ENCODE measurements around the gene GATD1.

The GATD1 gene

DNA sequence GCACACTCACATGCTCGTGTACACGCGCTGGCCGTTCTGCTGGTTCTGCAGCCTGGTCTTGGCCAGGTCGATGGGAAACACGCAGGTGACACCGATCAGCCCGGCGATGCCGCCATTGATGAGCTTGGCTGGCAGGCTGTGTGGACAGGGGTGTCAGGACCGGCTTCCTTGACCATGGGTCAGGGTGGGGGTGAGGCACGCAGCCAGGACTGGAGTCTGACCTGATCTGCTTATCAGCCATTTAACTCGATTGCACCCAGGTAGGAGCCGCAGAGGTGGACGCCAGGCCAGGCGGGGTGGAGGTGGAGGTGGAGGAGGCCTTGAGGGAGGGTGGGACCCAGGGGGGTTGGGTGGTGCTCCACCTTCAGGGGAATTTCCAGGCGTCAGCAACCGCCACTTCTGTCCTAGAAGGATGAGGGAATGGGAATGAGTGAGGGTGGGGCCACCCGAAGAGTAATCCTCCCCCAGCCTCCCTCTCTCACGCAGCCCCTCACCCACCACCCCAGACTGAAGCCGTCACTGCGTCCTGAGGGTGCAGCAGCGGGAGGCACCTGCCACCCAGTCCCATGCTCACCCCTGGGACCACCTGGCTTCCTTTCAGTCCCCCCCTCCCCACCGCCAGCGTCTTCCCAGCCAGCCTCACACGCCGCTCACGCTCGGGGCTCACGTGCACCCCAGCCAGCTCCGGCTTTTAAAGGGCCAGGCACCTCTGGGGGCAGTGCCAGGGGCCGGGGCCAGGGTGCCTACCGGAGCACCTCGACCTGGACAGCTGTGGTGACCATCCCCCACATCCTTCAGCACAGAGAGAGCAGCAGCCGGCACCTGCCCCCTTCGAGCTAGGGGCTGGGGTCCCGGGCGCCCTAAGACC lies 17.7 kb upstream of the GATD1 start:
- Histone ChIP-seq H3K4me3 (peak overlapping the region; percentile 63 to 92 (median 86); a peak in 19 of 20 replicates), H4K20me1 (peaks cover 0 to 85% (median 64%) of the 10 kb centered on the region in 11 experiments; a peak in 18 of 22 replicates)

DNA sequence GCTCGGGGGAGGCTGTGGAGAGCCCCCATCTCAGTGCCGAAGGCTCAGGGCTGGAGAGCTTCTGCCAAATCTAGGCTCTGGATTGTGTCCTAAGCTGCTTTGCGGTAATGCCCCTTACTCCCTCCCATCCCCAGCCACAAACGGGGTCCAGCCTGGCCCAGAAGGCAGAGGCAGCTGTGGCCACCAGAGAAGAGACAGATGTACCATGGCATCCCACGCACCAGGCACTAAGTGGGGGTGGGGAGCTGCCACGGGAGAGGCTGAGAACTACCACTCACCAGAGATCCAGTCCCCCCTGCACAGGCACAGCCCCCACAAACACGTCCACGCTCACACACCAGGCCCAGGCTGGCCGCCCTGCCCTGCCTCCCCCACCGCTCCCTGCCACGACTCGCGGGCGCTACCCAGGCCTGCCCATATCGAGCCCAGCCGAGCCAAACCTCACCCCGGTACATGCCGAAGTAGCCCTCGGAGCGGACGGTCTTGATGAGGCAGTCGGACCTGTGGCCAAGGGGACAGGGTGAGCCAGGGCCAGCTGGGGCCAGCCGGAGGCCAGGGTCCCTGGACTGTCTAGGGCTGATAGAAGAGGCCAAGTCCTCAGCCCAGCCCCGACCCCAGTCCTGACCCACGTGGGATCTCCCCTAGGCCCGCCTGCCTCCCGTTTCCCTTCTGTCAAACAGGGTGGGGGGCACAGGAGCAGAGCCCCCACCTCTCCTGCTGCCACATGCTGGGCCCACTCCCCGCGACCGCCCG lies 16.9 kb upstream of the GATD1 start:
- peaks cover 14 to 46% (median 37%) of the 10 kb centered on the region in 11 experiments; a peak in 21 of 22 replicates for H3K36me3 ChIP-seq
- peaks cover 24 to 48% (median 39%) of the 10 kb centered on the region in 10 experiments for H3K4me1 ChIP-seq
- peaks cover 0 to 80% (median 64%) of the 10 kb centered on the region in 11 experiments; a peak in 18 of 22 replicates for H4K20me1 ChIP-seq
- H3K9ac ChIP-seq, result peak overlapping the region in 6 of 11 experiments; percentile 24 to 93 (median 61); a peak in 7 of 22 replicates
- peak overlapping the region in 8 of 11 experiments; percentile 99 to 100 (median 100); a peak in 7 of 22 replicates for H3K4me2 ChIP-seq
- H3K4me3 ChIP-seq, result no peak overlapping the region
- H3K27me3 ChIP-seq, result no peaks in the 10 kb centered on the region
- H3K27ac ChIP-seq, result no peak overlapping the region
- TF ChIP-seq Cebpa-rat (IDR thresholded peaks at IDR 0.05), result no peak
- H3K9me3 ChIP-seq (replicated peaks in 1 of 11), result no peaks in the 10 kb centered on the region

More for the DNA sequence above, 17.7 kb upstream of the GATD1 start:
- Histone ChIP-seq H3K4me2 (peak overlapping the region; percentile 99 to 100 (median 100)), H3K36me3 (peaks cover 21 to 54% (median 45%) of the 10 kb centered on the region in 11 experiments; a peak in 21 of 22 replicates), H3K4me1 (peaks cover 19 to 43% (median 35%) of the 10 kb centered on the region in 10 experiments), H3K9me3 (replicated peaks in 1 of 11) (no peaks in the 10 kb centered on the region), H3K9ac (peak overlapping the region; percentile 74 to 93 (median 84); a peak in 20 of 22 replicates), H3K27me3 (no peaks in the 10 kb centered on the region), H3K27ac (peak overlapping the region in 8 of 11 experiments; percentile 38 to 79 (median 73); a peak in 9 of 22 replicates)
- no peak for TF ChIP-seq Cebpa-rat (IDR thresholded peaks at IDR 0.05)

DNA sequence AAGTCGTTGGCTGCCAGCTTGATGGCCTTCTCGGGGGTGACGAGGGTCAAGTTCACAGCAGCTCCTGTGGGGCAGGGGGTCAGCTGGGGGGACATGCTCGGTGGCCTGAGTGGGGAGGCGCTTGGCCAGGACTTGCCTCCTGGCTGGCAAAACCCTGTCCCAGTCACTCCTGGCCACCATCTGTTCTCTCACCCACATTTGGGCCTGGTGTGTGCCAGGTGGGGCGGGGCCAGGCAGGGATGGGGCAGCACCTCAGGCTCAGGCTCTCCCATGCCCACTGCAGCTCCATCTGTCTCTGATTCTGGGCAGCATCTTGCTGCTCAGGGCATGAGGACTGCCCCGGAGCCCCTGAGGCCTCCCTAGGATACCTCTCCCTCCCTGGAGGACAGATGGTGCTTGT lies 16.3 kb upstream of the GATD1 start:
- Histone ChIP-seq H3K4me1 (peaks cover 25 to 51% (median 43%) of the 10 kb centered on the region in 10 experiments), H3K27me3 (no peaks in the 10 kb centered on the region), H3K9me3 (replicated peaks in 1 of 11) (no peaks in the 10 kb centered on the region), H3K36me3 (peaks cover 13 to 42% (median 35%) of the 10 kb centered on the region in 11 experiments; a peak in 20 of 22 replicates), H3K27ac (no peak overlapping the region), H3K9ac (peak overlapping the region in 6 of 11 experiments; percentile 17 to 93 (median 26); a peak in 5 of 22 replicates), H3K4me3 (no peak overlapping the region), H3K4me2 (no peak overlapping the region), H4K20me1 (peaks cover 0 to 80% (median 61%) of the 10 kb centered on the region in 11 experiments; a peak in 17 of 22 replicates)
- no peak for TF ChIP-seq Cebpa-rat (IDR thresholded peaks at IDR 0.05)

DNA sequence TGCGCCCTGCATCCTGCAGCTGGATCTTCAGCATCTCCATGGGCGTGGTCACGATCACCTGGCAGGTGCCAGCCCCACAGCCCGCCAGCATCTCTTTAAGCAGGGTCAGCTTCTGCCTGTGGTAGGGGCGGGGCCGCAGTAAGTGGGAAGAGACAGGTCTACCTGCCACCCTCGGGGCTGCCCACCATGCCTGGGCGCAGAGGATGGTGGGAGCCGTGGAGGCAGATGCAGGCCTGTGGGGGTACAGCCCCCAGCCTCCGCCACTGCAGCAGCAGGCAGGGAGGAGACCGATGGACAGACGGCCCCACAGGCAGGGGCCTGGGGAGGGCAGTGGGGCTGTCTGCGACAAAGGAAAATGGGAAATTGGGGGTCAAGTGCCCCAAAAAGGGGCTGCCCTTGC lies 15.6 kb upstream of the GATD1 start:
- peaks cover 0 to 83% (median 59%) of the 10 kb centered on the region in 11 experiments; a peak in 17 of 22 replicates for H4K20me1 ChIP-seq
- H3K4me1 ChIP-seq, result peaks cover 26 to 54% (median 48%) of the 10 kb centered on the region in 10 experiments
- H3K36me3 ChIP-seq, result peaks cover 13 to 42% (median 35%) of the 10 kb centered on the region in 11 experiments; a peak in 20 of 22 replicates
- H3K9ac ChIP-seq, result no peak overlapping the region
- no peak overlapping the region for H3K4me2 ChIP-seq
- no peak overlapping the region for H3K4me3 ChIP-seq
- H3K27ac ChIP-seq, result no peak overlapping the region
- no peaks in the 10 kb centered on the region for H3K9me3 ChIP-seq (replicated peaks in 1 of 11)
- no peaks in the 10 kb centered on the region for H3K27me3 ChIP-seq
- TF ChIP-seq Cebpa-rat (IDR thresholded peaks at IDR 0.05), result no peak

GRCh38 chr11:792535-792821 lies 15.2 kb upstream of the GATD1 start:
- Histone ChIP-seq H3K4me1 (peaks cover 26 to 58% (median 51%) of the 10 kb centered on the region in 10 experiments), H3K27ac (no peak overlapping the region), H3K27me3 (no peaks in the 10 kb centered on the region), H3K9ac (no peak overlapping the region), H4K20me1 (peaks cover 0 to 87% (median 59%) of the 10 kb centered on the region in 11 experiments; a peak in 18 of 22 replicates), H3K4me2 (no peak overlapping the region), H3K36me3 (peaks cover 13 to 42% (median 35%) of the 10 kb centered on the region in 11 experiments; a peak in 20 of 22 replicates), H3K4me3 (no peak overlapping the region), H3K9me3 (replicated peaks in 1 of 11) (no peaks in the 10 kb centered on the region)
- no peak for TF ChIP-seq Cebpa-rat (IDR thresholded peaks at IDR 0.05)

DNA sequence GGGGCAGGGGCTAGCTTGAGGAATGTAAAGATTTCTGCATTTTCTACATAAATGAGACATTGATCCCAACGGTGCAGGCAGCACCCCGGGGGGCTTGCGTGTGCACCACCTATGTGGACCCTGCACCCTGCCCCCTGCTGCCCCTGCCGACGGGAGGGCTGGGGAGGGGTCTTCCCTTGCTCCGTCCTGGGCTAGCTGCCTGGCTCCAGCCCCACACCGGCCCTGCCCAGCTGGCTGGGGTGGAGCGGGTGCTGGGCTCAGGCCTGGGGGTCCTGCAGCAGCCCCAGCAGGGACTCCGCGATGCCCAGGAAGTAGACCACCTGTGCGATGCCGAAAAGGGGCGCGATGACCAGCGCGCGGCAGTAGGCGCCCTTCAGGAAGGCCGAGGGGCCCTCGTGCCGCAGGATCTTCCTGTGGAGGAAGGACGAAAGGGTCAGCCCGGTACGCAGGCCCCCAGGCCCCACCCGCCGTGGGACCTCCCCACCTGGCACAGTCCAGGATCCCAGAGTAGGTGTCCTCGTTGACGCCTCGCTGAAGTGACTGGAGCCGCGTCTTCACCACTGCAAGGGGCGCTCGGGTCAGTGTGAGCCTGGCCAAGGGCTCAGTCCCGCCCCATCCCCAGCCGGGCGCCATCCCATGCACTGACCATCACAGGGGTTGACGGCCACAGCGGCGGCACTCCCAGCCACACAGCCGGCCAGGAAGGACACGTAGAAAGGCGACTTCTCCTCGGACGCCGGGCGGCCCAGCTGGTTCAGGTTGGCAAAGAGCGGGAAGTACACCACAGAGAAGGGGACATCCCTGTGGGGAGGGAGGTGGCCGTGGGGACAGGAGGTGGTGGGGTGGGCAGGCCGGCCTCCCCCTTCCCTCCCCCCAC lies 14.6 kb upstream of the GATD1 start:
- no peak for TF ChIP-seq Cebpa-rat (IDR thresholded peaks at IDR 0.05)
- peaks cover 0 to 87% (median 60%) of the 10 kb centered on the region in 11 experiments; a peak in 18 of 22 replicates for H4K20me1 ChIP-seq
- no peaks in the 10 kb centered on the region for H3K27me3 ChIP-seq
- H3K36me3 ChIP-seq, result peaks cover 13 to 42% (median 35%) of the 10 kb centered on the region in 11 experiments; a peak in 20 of 22 replicates
- no peaks in the 10 kb centered on the region for H3K9me3 ChIP-seq (replicated peaks in 1 of 11)
- no peak overlapping the region; a peak in 1 of 22 replicates for H3K9ac ChIP-seq
- H3K27ac ChIP-seq, result no peak overlapping the region
- no peak overlapping the region for H3K4me2 ChIP-seq
- no peak overlapping the region for H3K4me3 ChIP-seq
- peaks cover 25 to 60% (median 49%) of the 10 kb centered on the region in 10 experiments for H3K4me1 ChIP-seq

- Histone ChIP-seq H3K9ac (peak overlapping the region in 4 of 11 experiments; percentile 9 to 35 (median 16); a peak in 2 of 22 replicates), H4K20me1 (peaks cover 0 to 90% (median 58%) of the 10 kb centered on the region in 11 experiments; a peak in 15 of 22 replicates), H3K36me3 (peaks cover 13 to 42% (median 35%) of the 10 kb centered on the region in 11 experiments; a peak in 20 of 22 replicates), H3K4me1 (peaks cover 18 to 60% (median 50%) of the 10 kb centered on the region in 10 experiments), H3K27me3 (no peaks in the 10 kb centered on the region), H3K4me2 (no peak overlapping the region), H3K4me3 (no peak overlapping the region), H3K27ac (no peak overlapping the region), H3K9me3 (replicated peaks in 1 of 11) (no peaks in the 10 kb centered on the region)
- TF ChIP-seq Cebpa-rat (IDR thresholded peaks at IDR 0.05), result no peak
These were observed 13.7 kb upstream of the GATD1 start for GRCh38 chr11:790721-791564.

All from BLaER1 treated with 17β-estradiol and CSF1 and Interleukin-3, amounts not matched to agents 10 nM and 100 nM (cell line).